ENCODE data around the gene SLC17A9. TPM values are rescaled to one million over a fixed set of nuclear protein-coding genes. Genes with fewer than 3 reads are reported as not detected.

SLC17A9 gene
- total and polyA plus RNA-seq, 4 donors = 2.4 to 17.3 (median 9.6) TPM

DNA sequence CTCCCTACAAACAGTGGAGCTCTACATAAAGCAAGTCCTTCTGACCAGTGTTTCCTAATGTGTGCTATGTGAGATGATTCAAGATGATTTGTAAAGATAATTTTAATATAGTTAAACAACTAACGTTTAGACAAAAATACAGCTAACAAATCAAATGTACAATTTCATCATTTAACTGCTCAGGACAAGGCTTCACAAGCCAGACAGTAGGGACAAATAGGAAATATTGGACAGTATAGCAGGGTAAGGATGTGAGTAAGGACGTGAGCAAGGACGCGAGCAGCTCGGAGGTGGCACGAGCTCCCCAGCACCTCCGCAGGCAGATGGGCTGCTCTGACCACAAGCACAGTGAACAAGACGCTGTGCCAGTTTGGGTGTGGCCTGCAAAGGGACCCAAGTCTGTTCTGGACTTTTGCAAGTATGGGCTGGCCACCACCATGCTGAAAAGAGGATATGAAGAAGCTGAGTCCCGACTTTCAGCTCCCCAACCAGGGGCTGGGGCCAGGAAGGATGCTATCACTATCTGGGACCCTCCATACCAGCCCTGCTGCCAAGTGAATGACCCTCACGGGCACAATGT lies 40.7 kb upstream of the SLC17A9 start:
- Histone ChIP-seq H3K36me3 (ENCODE audit: control insufficient read depth in 4 of 4, insufficient read depth in 4 of 4, low read length in 4 of 4) (peaks cover 32 to 51% (median 39%) of the 10 kb centered on the region in 4 donors), H3K4me3 (no peak overlapping the region), H3K27ac (ENCODE audit: low read depth in 1 of 2, low read length in 1 of 2) (no peak overlapping the region), H3K27me3 (ENCODE audit: control insufficient read depth in 3 of 3, insufficient read depth in 3 of 3, low read length in 2 of 3) (no peaks in the 10 kb centered on the region), H3K9me3 (ENCODE audit: control insufficient read depth in 4 of 4, insufficient read depth in 3 of 4, low read length in 3 of 4) (no peaks in the 10 kb centered on the region), H3K9ac (ENCODE audit: insufficient read depth in 1 of 2, low read length in 2 of 2) (no peak overlapping the region), H3K4me1 (ENCODE audit: control insufficient read depth in 5 of 5, insufficient read depth in 5 of 5, low read length in 5 of 5) (peaks cover 5 to 18% (median 7%) of the 10 kb centered on the region in 5 donors)
- TF ChIP-seq CTCF (IDR thresholded peaks at IDR 0.05; ENCODE audit: control extremely low read depth, extremely low read depth) = no peak
- ATAC-seq (ENCODE audit: insufficient read depth, low FRiP score) (no peak), DNase-seq (no peak)
- 86 to 89% methylated on average over 10 of the region's 10 CpGs for WGBS, 2 donors

GRCh38 chr20:62913043-62913630 lies 39.4 kb upstream of the SLC17A9 start:
- peaks cover 5 to 29% (median 10%) of the 10 kb centered on the region in 5 donors for H3K4me1 ChIP-seq (ENCODE audit: control insufficient read depth in 5 of 5, insufficient read depth in 5 of 5, low read length in 5 of 5)
- DNase-seq (no peak), ATAC-seq (ENCODE audit: insufficient read depth, low FRiP score) (no peak)
- no peaks in the 10 kb centered on the region for H3K9me3 ChIP-seq (ENCODE audit: control insufficient read depth in 4 of 4, insufficient read depth in 3 of 4, low read length in 3 of 4)
- no peak overlapping the region for H3K4me3 ChIP-seq
- WGBS, 2 donors = 71 to 83% methylated on average over 7 of the region's 7 CpGs
- no peak for TF ChIP-seq CTCF (IDR thresholded peaks at IDR 0.05; ENCODE audit: control extremely low read depth, extremely low read depth)
- H3K27ac ChIP-seq (ENCODE audit: low read depth in 1 of 2, low read length in 1 of 2) = no peak overlapping the region
- H3K27me3 ChIP-seq (ENCODE audit: control insufficient read depth in 3 of 3, insufficient read depth in 3 of 3, low read length in 2 of 3) = no peaks in the 10 kb centered on the region
- H3K9ac ChIP-seq (ENCODE audit: insufficient read depth in 1 of 2, low read length in 2 of 2) = no peak overlapping the region
- peaks cover 23 to 39% (median 33%) of the 10 kb centered on the region in 4 donors for H3K36me3 ChIP-seq (ENCODE audit: control insufficient read depth in 4 of 4, insufficient read depth in 4 of 4, low read length in 4 of 4)

GRCh38 chr20:62914436-62914835 lies 38.1 kb upstream of the SLC17A9 start:
- H3K36me3 ChIP-seq (ENCODE audit: control insufficient read depth in 4 of 4, insufficient read depth in 4 of 4, low read length in 4 of 4) = peaks cover 15 to 26% (median 21%) of the 10 kb centered on the region in 4 donors
- no peak overlapping the region for H3K4me3 ChIP-seq
- H3K27me3 ChIP-seq (ENCODE audit: control insufficient read depth in 3 of 3, insufficient read depth in 3 of 3, low read length in 2 of 3) = no peaks in the 10 kb centered on the region
- H3K4me1 ChIP-seq (ENCODE audit: control insufficient read depth in 5 of 5, insufficient read depth in 5 of 5, low read length in 5 of 5) = peaks cover 5 to 30% (median 10%) of the 10 kb centered on the region in 5 donors
- H3K9me3 ChIP-seq (ENCODE audit: control insufficient read depth in 4 of 4, insufficient read depth in 3 of 4, low read length in 3 of 4) = no peaks in the 10 kb centered on the region
- ATAC-seq (ENCODE audit: insufficient read depth, low FRiP score) (no peak), DNase-seq (no peak)
- TF ChIP-seq CTCF (IDR thresholded peaks at IDR 0.05; ENCODE audit: control extremely low read depth, extremely low read depth) = no peak
- WGBS, 2 donors = 85 to 90% methylated on average over 9 of the region's 9 CpGs
- H3K9ac ChIP-seq (ENCODE audit: insufficient read depth in 1 of 2, low read length in 2 of 2) = no peak overlapping the region
- no peak overlapping the region for H3K27ac ChIP-seq (ENCODE audit: low read depth in 1 of 2, low read length in 1 of 2)
